Astrocyte of the spinal cord (primary cell): Measurements from ENCODE around the gene UBL7.

Source experiments
- DNase-seq: peaks from one replicate; pipeline ENCODE4 v3.0.0; 2011; ENCODE audit warnings: low read depth, low spot score
- H3K4me3 ChIP-seq: 2 replicates; pipeline ENCODE4 v1.5.1; 2011; ENCODE audit warnings: low read depth, mild to moderate bottlenecking, low read length, moderate library complexity
- in situ Hi-C: cut with HindIII; loops from 2 replicates; pipeline ENCODE4 v1.10.0; 2017; ENCODE audit warnings: low sequenced_read_pairs
- TF ChIP-seq, protein P1 (sequence below): IDR thresholded peaks from 2 replicates; pipeline ENCODE4 v1.5.1; 2012; ENCODE audit warnings: low read depth, mild to moderate bottlenecking, low read length, inconsistent platforms

Gene UBL7

DNA sequence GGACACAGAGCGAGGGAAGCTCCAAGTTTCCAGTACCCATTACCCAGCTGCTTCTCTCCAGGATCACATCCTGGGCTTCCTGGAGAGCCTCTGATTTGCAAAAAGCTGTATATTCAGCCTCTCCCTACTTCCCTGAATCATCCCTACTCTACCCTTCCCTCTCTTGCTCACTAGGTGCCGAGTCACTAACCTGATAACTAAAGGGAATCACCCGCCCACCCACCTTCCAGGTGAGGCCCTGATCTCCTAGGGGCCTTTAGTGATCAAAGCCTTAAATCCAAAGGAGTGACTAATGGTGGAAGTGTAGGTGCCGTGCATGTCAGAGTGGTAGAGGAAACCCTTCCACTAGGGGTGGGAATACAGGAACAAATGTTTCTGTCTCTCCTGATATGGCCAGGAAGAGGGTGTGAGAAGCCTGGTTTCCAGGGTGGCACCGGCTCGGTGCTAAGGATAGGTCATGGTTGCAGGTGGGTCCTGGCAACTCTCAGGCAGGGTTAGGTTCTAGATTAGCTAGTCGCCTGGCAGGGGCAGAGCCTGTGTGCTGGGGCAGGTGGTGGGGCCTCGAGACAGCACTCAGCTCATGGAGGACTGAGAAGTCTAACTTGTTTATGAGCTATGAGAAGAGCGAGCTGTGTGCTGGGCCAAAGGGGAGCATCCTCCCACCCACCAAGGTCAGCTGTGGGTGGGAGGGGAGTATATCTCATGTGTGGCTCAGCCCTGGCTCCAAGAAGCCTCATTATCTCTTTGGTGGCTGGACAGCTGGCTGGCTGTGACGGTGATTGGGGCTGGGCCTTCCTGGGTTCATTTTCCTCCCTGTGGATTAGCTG, 37.3 kb downstream of the UBL7 start:
- TF ChIP-seq, protein P1, sequence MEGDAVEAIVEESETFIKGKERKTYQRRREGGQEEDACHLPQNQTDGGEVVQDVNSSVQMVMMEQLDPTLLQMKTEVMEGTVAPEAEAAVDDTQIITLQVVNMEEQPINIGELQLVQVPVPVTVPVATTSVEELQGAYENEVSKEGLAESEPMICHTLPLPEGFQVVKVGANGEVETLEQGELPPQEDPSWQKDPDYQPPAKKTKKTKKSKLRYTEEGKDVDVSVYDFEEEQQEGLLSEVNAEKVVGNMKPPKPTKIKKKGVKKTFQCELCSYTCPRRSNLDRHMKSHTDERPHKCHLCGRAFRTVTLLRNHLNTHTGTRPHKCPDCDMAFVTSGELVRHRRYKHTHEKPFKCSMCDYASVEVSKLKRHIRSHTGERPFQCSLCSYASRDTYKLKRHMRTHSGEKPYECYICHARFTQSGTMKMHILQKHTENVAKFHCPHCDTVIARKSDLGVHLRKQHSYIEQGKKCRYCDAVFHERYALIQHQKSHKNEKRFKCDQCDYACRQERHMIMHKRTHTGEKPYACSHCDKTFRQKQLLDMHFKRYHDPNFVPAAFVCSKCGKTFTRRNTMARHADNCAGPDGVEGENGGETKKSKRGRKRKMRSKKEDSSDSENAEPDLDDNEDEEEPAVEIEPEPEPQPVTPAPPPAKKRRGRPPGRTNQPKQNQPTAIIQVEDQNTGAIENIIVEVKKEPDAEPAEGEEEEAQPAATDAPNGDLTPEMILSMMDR = no peak
- H3K4me3 ChIP-seq = no peak overlapping the region
- in situ Hi-C loops = no loop called here
- DNase-seq = no peak

DNA sequence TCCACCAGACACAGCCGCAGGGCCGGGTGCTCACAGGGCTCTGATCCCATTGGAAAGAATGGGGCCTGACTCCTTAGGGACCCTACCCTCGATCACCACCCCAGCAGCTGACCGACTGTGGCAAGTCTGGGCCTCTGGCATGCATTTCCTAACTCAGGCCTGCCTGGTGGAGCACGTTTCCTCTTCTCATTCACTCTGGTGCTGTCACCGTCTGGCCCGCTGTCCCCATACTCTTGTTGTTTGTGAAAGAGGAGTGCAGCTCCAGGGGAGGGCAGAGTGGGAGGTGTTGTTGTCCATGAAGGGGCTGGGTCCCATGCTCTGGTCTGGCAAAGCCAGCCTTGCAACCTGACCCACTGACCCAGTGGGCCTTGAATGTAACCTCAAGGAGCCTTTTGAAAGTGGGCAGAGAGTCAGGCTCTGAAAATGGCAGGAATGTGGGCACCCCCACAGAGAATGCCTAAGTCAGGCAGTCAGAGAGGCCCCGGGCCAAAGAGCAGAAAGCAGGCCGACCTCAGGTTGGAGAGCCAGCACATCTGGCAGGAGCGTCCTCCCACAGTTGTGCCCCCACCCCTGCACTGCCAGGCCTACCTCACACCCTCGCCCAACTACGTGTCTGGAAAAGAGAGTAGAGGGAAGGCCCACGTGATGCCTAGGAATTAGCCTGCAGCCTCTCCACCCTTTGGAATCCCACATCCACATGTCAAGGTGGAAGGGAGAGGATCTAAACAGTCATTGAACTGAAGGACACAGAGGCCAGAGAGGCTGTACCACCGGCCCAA, 38.1 kb downstream of the UBL7 start:
- no peak overlapping the region for H3K4me3 ChIP-seq
- TF ChIP-seq, protein P1 = no peak
- in situ Hi-C loops = no loop called here
- DNase-seq = peak; percentile 58

DNA sequence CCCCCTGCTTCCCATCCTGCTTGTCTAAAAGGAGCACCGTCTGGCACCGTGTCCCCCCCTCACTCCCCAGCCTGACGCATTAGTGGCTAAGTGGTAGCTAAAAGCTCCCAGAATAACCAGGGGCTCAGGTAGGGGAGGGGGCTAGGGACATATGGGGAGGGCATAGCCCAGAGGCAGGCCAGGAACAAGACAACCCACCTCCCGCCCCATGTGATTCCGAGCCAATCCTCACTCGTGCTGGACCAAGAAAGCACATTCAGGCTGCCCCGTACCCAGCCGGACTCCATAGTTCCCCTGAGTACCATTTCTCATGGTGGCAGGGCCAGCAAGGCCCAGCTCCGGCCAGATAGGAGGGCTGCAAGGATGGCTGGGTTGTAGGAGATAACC, 38.7 kb downstream of the UBL7 start:
- H3K4me3 ChIP-seq = no peak overlapping the region
- in situ Hi-C loops = no loop called here
- DNase-seq = no peak
- TF ChIP-seq, protein P1 = no peak

DNA sequence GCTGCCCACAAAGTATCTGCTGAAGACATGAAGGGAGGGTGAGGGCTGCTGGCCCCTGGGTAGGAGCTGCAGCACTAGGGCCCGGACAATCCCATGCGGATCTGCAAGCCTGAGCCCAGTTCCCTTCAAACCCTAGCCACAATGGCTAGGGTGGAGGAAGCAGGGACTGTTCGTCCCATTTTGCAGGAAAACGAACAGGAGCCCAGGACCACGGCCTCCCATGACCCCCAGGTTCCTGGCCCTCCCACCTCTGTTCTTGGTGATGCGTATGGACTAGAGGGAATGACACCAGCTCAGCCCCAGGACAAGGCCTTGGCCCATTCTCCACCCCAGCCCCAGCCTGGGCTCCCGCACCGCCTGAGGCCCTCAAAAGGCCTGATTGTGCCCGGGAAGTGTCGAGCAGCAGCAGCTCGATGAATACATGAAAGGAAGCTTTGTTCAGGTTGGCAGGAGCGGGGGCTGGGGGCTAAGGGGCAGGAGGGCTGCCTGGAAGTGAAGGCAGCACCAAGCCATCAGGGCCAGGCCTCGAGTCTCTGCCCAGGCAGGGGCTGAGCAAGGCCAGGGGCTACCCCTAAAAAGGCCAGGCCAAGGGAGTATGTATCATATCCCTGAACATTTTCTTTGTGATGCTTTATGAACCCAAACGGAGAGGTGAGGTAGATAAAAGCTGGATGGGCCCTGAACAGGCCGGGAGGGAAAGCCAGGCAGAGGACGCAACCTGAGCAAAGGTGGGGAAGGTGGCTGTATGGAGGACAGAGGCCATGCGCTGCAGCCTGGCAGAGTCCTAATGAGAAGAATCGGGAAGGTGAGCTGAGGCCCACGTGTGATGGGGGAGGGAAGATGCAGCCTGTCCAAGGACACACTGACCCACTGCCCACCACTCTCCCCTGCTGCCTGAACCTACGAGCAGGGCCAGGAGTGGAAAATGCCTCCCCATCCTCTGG, 39.4 kb downstream of the UBL7 start:
- no peak for DNase-seq
- in situ Hi-C loops = no loop called here
- TF ChIP-seq, protein P1 = no peak
- no peak overlapping the region for H3K4me3 ChIP-seq

DNA sequence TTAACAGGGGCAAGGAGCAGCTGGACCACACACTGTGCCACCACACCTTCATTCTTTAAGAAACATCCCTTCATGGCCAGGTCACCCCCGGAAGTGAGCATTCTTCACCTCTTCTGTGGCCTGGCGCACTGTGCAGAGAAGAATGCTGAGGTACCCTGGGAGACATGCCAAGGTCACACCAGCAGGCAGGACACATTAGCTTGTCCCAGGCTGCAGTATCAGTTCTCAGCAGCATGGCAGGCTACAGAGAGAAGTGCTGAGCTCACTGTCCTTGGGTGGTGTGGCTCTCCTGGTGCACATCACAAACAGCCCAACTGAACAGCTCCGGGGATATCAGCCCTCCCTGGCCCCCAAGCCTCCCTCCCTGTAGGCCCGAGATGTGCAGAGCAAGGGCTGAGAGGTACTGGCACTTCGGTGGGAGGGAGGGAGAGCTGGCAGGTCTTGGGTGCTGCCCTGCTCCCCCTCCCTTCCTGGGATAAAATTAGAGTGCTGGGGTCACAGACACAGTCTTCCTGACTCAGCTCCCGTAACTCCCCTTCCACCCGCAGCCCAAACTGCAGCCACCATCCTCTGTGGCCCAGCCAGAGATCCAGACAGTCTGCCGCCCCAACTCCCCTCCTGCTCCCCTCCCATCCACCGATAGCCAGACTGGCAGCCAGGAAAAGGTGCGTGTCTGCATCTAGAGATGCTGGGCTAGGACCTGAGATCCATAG, 40.6 kb downstream of the UBL7 start:
- no peak for DNase-seq
- in situ Hi-C loops = no loop called here
- TF ChIP-seq, protein P1 = no peak
- H3K4me3 ChIP-seq = no peak overlapping the region
